NCI-H748 (cell line): ENCODE data around the gene SH3PXD2A.

Source experiments
- DNase-seq: peaks from one replicate; lab custom pipeline; 2025; ENCODE audit not compliant: unreplicated experiment; lab: John Stamatoyannopoulos, UW

The SH3PXD2A gene

GRCh38 chr10:103855424-103855823, at the start of gene SH3PXD2A:
Gene SH3PXD2A, minus strand, starts transcription at chr10:103855576. Its CDS starts 310 bp downstream, at chr10:103855266.
- peak; percentile 39 for DNase-seq

GRCh38 chr10:103901299-103901698, 45.9 kb upstream of the SH3PXD2A start:
- no peak for DNase-seq

GRCh38 chr10:103899312-103899711, 43.9 kb upstream of the SH3PXD2A start:
- no peak for DNase-seq

- DNase-seq, result no peak
Observed at GRCh38 chr10:103897241-103897774, 41.9 kb upstream of the SH3PXD2A start.

- DNase-seq, result no peak
Observed at GRCh38 chr10:103896225-103896624, 40.8 kb upstream of the SH3PXD2A start.

GRCh38 chr10:103895411-103896186, 40.2 kb upstream of the SH3PXD2A start:
- DNase-seq, result peak; percentile 37

GRCh38 chr10:103894441-103894864, 39.1 kb upstream of the SH3PXD2A start:
- peak; percentile 16 for DNase-seq

- DNase-seq, result no peak
Observed at GRCh38 chr10:103893817-103894216, 38.4 kb upstream of the SH3PXD2A start.

- DNase-seq, result no peak
Observed at GRCh38 chr10:103892181-103892580, 36.8 kb upstream of the SH3PXD2A start.

- DNase-seq, result no peak
Observed at GRCh38 chr10:103890688-103891087, 35.3 kb upstream of the SH3PXD2A start.

GRCh38 chr10:103890194-103890658, 34.9 kb upstream of the SH3PXD2A start:
- DNase-seq, result no peak

- no peak for DNase-seq
Observed at GRCh38 chr10:103889121-103889720, 33.8 kb upstream of the SH3PXD2A start.

GRCh38 chr10:103888113-103888841, 32.9 kb upstream of the SH3PXD2A start:
- DNase-seq, result peak; percentile 47

- no peak for DNase-seq
Observed at GRCh38 chr10:103885617-103886016, 30.2 kb upstream of the SH3PXD2A start.

GRCh38 chr10:103884681-103885139, 29.3 kb upstream of the SH3PXD2A start:
- peak; percentile 54 for DNase-seq

GRCh38 chr10:103882285-103883007, 27.1 kb upstream of the SH3PXD2A start:
- no peak for DNase-seq

GRCh38 chr10:103881416-103882284, 26.3 kb upstream of the SH3PXD2A start:
- peak; percentile 22 for DNase-seq

GRCh38 chr10:103879831-103880230, 24.5 kb upstream of the SH3PXD2A start:
- DNase-seq, result no peak

GRCh38 chr10:103879409-103879808, 24.0 kb upstream of the SH3PXD2A start:
- no peak for DNase-seq

GRCh38 chr10:103877861-103878260, 22.5 kb upstream of the SH3PXD2A start:
- DNase-seq, result no peak
